Neural cell (in vitro differentiated cells): ENCODE results near the gene USP37. TPM values are rescaled to one million over a fixed set of nuclear protein-coding genes. Genes with fewer than 3 reads are reported as not detected.
A peak's percentile ranks its signal among the peaks of the same experiment; 100 is the strongest.

Experiments used
- H2AFZ ChIP-seq: fragments of 200-600, 300-800 bp; sonication (generic), shearing (Covaris generic); 2 replicates; pipeline ENCODE4 v1.6.0; 2014; ENCODE audit warnings: low read depth, mild to moderate bottlenecking, antibody characterized with exemption, low read length, moderate library complexity
- H3F3A ChIP-seq: fragments of 200-600 bp; shearing (Covaris generic); 2 replicates; pipeline ENCODE4 v1.6.1; 2016; ENCODE audit warnings: mild to moderate bottlenecking, moderate library complexity, mixed read lengths, antibody characterized with exemption, low read length; ENCODE audit not compliant: insufficient read depth, poor library complexity, severe bottlenecking
- H3K27ac ChIP-seq: fragments of 200-600, 300-800 bp; sonication (generic), shearing (Covaris generic); 2 replicates; pipeline ENCODE4 v1.5.1; 2014; ENCODE audit warnings: mild to moderate bottlenecking, low read length, moderate library complexity
- H3K27me3 ChIP-seq: fragments of 300-800, 200-600 bp; sonication (generic), shearing (Covaris generic); 2 replicates; pipeline ENCODE4 v1.6.0; 2014; ENCODE audit warnings: mild to moderate bottlenecking, low read depth, low read length, moderate library complexity; ENCODE audit not compliant: insufficient read depth
- H3K36me3 ChIP-seq: fragments of 300-800, 200-600 bp; sonication (generic), shearing (Covaris generic); 2 replicates; pipeline ENCODE4 v1.5.1; 2014; ENCODE audit warnings: mild to moderate bottlenecking, antibody characterized with exemption, low read length, moderate library complexity; ENCODE audit not compliant: insufficient read depth
- H3K4me2 ChIP-seq: fragments of 300-800, 200-600 bp; sonication (generic), shearing (Covaris generic); 2 replicates; pipeline ENCODE4 v1.6.0; 2014; ENCODE audit warnings: mild to moderate bottlenecking, low read length
- H3K4me3 ChIP-seq: fragments of 300-800, 200-600 bp; sonication (generic), shearing (Covaris generic); 2 replicates; pipeline ENCODE4 v1.5.1; 2014; ENCODE audit warnings: mild to moderate bottlenecking, low read length, moderate library complexity
- H3K79me2 ChIP-seq: fragments of 200-600 bp; shearing (Covaris generic); replicated peaks from 2 replicates; pipeline ENCODE4 v1.6.0; 2014; ENCODE audit warnings: mild to moderate bottlenecking, low read length, moderate library complexity; ENCODE audit not compliant: insufficient read depth
- H3K9ac ChIP-seq: fragments of 300-800, 200-600 bp; sonication (generic), shearing (Covaris generic); 2 replicates; pipeline ENCODE4 v1.6.1; 2016; ENCODE audit warnings: mild to moderate bottlenecking, low read length, mixed read lengths
- H3K9me2 ChIP-seq: fragments of 200-600 bp; shearing (Covaris generic); 2 replicates; pipeline ENCODE4 v1.6.1; 2016; ENCODE audit warnings: mild to moderate bottlenecking, low read length, mixed read lengths; ENCODE audit not compliant: insufficient read depth
- H3K9me3 ChIP-seq: fragments of 200-600, 300-800 bp; sonication (generic), shearing (Covaris generic); 2 replicates; pipeline ENCODE4 v1.6.1; 2016; ENCODE audit warnings: mild to moderate bottlenecking, mixed run types, low read length, moderate library complexity, mixed read lengths
- H4K20me1 ChIP-seq: fragments of 200-600 bp; shearing (Covaris generic); 2 replicates; pipeline ENCODE4 v1.6.1; 2016; ENCODE audit warnings: mild to moderate bottlenecking, mixed run types; ENCODE audit not compliant: insufficient read depth
- EP300 ChIP-seq: fragments of 450-650 bp; conservative IDR thresholded peaks from 2 replicates; pipeline ENCODE4 v1.6.1; 2014; ENCODE audit warnings: antibody characterized with exemption, mild to moderate bottlenecking, moderate library complexity; ENCODE audit not compliant: poor library complexity, severe bottlenecking
- EZH2 ChIP-seq: fragments of 200-600, 300-800 bp; shearing (Covaris generic), sonication (generic); IDR thresholded peaks from 2 replicates; pipeline ENCODE4 v1.6.1; 2014; ENCODE audit warnings: antibody characterized with exemption, low read length, borderline replicate concordance, mild to moderate bottlenecking; ENCODE audit not compliant: insufficient read depth, poor library complexity, severe bottlenecking
- MXI1 ChIP-seq: fragments of 450-650 bp; conservative IDR thresholded peaks from 2 replicates; pipeline ENCODE4 v1.6.1; 2014; ENCODE audit warnings: antibody characterized with exemption, mild to moderate bottlenecking; ENCODE audit not compliant: poor library complexity, severe bottlenecking
- POLR2AphosphoS5 ChIP-seq: IDR thresholded peaks from 2 replicates; pipeline ENCODE4 v1.6.1; 2012
- RAD21 ChIP-seq: fragments of 450-650 bp; conservative IDR thresholded peaks from 2 replicates; pipeline ENCODE4 v1.6.1; 2014; ENCODE audit warnings: antibody characterized with exemption, mild to moderate bottlenecking, moderate library complexity
- SMC3 ChIP-seq: fragments of 450-650 bp; conservative IDR thresholded peaks from 2 replicates; pipeline ENCODE4 v1.6.1; 2014; ENCODE audit warnings: antibody characterized with exemption, mild to moderate bottlenecking, moderate library complexity; ENCODE audit not compliant: poor library complexity
- TAF1 ChIP-seq: IDR thresholded peaks from 2 replicates; pipeline ENCODE4 v1.6.1; 2012; ENCODE audit warnings: low read depth
- polyA plus RNA-seq: library from polyadenylated mRNA; depleted of rRNA; stranded (reverse); fragments of >200 nt; gene quantifications from 2 replicates; pipeline ENCODE4 v1.2.3, GENCODE V29; 2014
- TF ChIP-seq, protein P1 (sequence below): IDR thresholded peaks from 2 replicates; pipeline ENCODE4 v1.6.1; 2012; ENCODE audit warnings: borderline replicate concordance
- TF ChIP-seq, protein P2 (sequence below): fragments of 450-650 bp; IDR thresholded peaks from 2 replicates; pipeline ENCODE4 v1.5.1; 2014; ENCODE audit warnings: antibody characterized with exemption, mild to moderate bottlenecking, moderate library complexity; ENCODE audit not compliant: poor library complexity, severe bottlenecking

USP37 gene
- polyA plus RNA-seq, 1 donor from 2014 or later = 16.5 TPM

DNA sequence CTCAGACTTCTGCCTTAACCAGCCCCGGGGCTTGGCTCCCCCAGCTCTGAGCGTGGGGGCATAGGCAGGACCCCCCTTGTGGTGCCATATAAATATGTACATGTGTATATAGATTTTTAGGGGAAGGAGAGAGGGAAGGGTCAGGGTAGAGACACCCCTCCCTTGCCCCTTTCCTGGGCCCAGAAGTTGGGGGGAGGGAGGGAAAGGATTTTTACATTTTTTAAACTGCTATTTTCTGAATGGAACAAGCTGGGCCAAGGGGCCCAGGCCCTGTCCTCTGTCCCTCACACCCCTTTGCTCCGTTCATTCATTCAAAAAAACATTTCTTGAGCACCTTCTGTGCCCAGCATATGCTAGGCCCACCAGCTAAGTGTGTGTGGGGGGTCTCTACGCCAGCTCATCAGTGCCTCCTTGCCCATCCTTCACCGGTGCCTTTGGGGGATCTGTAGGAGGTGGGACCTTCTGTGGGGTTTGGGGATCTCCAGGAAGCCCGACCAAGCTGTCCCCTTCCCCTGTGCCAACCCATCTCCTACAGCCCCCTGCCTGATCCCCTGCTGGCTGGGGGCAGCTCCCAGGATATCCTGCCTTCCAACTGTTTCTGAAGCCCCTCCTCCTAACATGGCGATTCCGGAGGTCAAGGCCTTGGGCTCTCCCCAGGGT, 162.9 kb downstream of the USP37 start:
- Histone ChIP-seq H3K4me2 (peak overlapping the region; percentile 51), H3K9me2 (no peaks in the 10 kb centered on the region), H3K27me3 (no peaks in the 10 kb centered on the region), H3K36me3 (no peaks in the 10 kb centered on the region), H3K9me3 (no peaks in the 10 kb centered on the region), H3K9ac (peak overlapping the region; percentile 76), H3K79me2 (no peaks in the 10 kb centered on the region), H3F3A (no peaks in the 10 kb centered on the region), H4K20me1 (no peaks in the 10 kb centered on the region), H3K4me3 (peak overlapping the region; percentile 72), H3K27ac (no peak overlapping the region), H2AFZ (peak overlapping the region; percentile 51)
- TF ChIP-seq, protein P1, sequence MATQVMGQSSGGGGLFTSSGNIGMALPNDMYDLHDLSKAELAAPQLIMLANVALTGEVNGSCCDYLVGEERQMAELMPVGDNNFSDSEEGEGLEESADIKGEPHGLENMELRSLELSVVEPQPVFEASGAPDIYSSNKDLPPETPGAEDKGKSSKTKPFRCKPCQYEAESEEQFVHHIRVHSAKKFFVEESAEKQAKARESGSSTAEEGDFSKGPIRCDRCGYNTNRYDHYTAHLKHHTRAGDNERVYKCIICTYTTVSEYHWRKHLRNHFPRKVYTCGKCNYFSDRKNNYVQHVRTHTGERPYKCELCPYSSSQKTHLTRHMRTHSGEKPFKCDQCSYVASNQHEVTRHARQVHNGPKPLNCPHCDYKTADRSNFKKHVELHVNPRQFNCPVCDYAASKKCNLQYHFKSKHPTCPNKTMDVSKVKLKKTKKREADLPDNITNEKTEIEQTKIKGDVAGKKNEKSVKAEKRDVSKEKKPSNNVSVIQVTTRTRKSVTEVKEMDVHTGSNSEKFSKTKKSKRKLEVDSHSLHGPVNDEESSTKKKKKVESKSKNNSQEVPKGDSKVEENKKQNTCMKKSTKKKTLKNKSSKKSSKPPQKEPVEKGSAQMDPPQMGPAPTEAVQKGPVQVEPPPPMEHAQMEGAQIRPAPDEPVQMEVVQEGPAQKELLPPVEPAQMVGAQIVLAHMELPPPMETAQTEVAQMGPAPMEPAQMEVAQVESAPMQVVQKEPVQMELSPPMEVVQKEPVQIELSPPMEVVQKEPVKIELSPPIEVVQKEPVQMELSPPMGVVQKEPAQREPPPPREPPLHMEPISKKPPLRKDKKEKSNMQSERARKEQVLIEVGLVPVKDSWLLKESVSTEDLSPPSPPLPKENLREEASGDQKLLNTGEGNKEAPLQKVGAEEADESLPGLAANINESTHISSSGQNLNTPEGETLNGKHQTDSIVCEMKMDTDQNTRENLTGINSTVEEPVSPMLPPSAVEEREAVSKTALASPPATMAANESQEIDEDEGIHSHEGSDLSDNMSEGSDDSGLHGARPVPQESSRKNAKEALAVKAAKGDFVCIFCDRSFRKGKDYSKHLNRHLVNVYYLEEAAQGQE = no peak
- TF ChIP-seq POLR2AphosphoS5 (no peak), RAD21 (no peak)

DNA sequence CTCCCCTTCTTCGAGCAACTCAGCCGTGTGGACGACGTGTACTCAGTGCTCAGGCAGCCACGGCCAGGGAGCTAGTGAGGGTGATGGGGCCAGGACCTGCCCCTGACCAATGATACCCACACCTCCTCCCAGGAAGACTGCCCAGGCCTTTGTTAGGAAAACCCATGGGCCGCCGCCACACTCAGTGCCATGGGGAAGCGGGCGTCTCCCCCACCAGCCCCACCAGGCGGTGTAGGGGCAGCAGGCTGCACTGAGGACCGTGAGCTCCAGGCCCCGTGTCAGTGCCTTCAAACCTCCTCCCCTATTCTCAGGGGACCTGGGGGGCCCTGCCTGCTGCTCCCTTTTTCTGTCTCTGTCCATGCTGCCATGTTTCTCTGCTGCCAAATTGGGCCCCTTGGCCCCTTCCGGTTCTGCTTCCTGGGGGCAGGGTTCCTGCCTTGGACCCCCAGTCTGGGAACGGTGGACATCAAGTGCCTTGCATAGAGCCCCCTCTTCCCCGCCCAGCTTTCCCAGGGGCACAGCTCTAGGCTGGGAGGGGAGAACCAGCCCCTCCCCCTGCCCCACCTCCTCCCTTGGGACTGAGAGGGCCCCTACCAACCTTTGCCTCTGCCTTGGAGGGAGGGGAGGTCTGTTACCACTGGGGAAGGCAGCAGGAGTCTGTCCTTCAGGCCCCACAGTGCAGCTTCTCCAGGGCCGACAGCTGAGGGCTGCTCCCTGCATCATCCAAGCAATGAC, 163.6 kb downstream of the USP37 start:
- no peaks in the 10 kb centered on the region for H3K9me2 ChIP-seq
- H3K4me2 ChIP-seq = no peak overlapping the region
- H3K9me3 ChIP-seq = no peaks in the 10 kb centered on the region
- H3K79me2 ChIP-seq = no peaks in the 10 kb centered on the region
- TF ChIP-seq POLR2AphosphoS5 = no peak
- no peak for TF ChIP-seq MXI1
- no peak for TF ChIP-seq EP300
- no peak for TF ChIP-seq SMC3
- no peak for TF ChIP-seq RAD21
- no peak for TF ChIP-seq EZH2
- TF ChIP-seq, protein P1 = no peak
- no peak for TF ChIP-seq TAF1
- TF ChIP-seq, protein P2, sequence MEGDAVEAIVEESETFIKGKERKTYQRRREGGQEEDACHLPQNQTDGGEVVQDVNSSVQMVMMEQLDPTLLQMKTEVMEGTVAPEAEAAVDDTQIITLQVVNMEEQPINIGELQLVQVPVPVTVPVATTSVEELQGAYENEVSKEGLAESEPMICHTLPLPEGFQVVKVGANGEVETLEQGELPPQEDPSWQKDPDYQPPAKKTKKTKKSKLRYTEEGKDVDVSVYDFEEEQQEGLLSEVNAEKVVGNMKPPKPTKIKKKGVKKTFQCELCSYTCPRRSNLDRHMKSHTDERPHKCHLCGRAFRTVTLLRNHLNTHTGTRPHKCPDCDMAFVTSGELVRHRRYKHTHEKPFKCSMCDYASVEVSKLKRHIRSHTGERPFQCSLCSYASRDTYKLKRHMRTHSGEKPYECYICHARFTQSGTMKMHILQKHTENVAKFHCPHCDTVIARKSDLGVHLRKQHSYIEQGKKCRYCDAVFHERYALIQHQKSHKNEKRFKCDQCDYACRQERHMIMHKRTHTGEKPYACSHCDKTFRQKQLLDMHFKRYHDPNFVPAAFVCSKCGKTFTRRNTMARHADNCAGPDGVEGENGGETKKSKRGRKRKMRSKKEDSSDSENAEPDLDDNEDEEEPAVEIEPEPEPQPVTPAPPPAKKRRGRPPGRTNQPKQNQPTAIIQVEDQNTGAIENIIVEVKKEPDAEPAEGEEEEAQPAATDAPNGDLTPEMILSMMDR = no peak
- no peak overlapping the region for H2AFZ ChIP-seq
- H3F3A ChIP-seq = no peaks in the 10 kb centered on the region
- H3K36me3 ChIP-seq = no peaks in the 10 kb centered on the region
- peaks cover under 1% of the 10 kb centered on the region for H3K27me3 ChIP-seq
- no peak overlapping the region for H3K9ac ChIP-seq
- no peak overlapping the region for H3K27ac ChIP-seq
- no peak overlapping the region for H3K4me3 ChIP-seq
- no peaks in the 10 kb centered on the region for H4K20me1 ChIP-seq
